Endothelial cell of hepatic sinusoid (primary cell): Measurements from ENCODE around the gene AP5Z1.
"Not testable (repeated sequence)": the region's sequence is repeated elsewhere in the genome, so short reads cannot be mapped to it uniquely, and the experiment has no call there.

Source experiments
- in situ Hi-C: cut with HindIII; loops from 2 replicates; pipeline ENCODE4 v1.10.0; 2017; ENCODE audit warnings: low sequenced_read_pairs

AP5Z1 gene

GRCh38 chr7:4800487-4800886 is 25.1 kb downstream of the AP5Z1 start:
- in situ Hi-C loops = no loop called here

DNA sequence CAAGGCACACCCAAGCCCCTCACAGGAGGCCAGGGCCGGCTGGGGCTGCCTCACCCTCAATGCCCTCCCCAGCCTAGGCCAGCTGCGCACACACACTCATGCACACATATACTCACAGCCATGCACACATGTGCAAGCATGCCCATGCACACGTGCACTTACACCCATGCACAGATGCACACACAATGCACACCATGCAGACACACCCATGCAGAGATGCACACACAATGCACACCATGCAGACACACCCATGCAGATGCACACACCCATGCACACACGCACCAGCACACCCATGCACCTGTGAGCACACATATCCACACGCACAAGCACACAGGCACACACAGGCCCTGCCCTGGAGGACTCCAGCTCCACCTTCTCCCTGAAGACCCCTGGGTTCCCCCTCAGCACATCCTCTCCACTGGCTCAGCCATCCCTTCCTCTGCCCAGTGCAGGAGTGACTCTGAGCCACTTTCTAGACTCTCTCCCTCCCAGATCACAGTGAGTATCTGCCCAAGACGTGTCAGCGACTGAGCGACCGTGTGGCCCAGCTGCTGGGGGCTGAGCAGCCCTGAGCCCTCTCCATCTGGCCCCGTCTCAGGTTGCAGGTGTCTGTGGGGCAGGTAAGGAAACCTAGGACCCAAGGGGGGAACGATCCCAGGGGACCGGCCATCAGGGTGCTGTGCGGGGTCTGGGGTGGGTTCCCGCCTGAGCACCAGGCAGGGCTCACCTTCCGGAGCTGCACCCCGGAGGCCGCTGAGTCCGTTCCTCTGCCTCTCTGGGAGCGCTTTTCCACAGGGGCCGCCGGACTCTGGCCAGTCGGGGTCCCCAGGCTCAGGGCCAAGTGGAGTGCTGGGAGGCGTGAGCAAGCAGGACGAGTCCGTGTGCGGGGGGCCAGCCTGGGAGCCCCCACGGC is 25.8 kb downstream of the AP5Z1 start:
- in situ Hi-C loops = no loop called here

DNA sequence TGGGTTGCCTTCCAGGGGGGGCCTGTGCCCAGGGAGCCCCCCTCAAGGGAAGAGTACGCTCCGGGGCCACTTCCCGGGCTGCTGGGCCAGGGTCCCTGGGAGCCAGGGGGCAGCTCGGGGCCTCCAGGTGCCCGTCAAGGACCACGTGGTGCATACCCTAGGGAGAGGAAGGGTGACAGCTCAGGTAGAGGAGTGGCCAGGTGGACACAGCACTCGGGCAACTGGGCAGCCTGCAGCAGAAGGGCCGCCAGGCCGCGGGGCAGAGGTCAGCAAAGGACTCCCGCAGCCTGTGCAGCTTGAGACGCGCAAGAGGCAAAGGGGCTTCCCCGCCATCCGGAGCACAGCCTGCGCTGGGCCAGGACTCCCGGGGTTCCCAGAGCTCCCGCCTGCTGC is 26.4 kb downstream of the AP5Z1 start:
- in situ Hi-C loops = no loop called here

- in situ Hi-C loops = not testable (repeated sequence)
These were observed 27.2 kb downstream of the AP5Z1 start for GRCh38 chr7:4802577-4802976.

DNA sequence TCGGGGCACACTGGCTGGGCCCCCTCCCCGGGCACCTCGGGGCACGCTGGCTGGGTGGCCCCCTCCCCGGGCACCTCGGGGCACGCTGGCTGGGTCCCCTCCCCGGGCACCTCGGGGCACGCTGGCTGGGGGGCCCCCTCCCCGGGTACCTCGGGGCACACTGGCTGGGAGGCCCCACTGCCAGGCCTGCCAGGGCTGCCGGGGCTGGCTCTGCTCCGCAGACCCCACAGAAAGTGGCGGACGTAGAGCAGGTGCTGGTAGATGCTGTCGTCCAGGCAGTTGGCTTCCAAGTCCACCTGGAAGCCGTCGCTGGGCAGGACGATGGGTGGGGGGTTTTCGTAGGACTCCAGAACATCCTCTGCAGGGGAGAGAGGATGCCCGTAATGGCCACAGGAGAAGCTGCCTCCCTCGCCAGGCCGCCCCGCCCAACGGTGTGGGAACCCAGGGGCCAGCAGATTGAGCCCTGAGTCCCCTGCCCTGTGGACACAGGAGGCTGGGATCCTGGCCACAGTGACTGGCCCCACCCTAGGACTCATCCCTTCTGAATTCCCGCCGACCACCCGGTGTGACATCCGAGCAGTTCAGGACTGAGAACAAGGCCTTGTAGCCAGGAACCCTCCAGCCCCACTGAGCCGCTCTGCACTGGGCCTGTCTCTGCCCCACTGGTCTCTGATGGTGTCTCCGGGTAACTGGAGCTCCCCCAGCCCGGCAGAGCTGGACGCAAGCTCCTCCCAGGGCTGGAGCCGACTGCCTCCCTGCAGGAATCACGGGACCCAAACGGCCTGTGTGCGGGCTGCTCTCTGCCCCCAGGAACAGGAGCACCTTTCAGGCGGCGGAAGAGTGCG is 28.2 kb downstream of the AP5Z1 start:
- in situ Hi-C loops = no loop called here

DNA sequence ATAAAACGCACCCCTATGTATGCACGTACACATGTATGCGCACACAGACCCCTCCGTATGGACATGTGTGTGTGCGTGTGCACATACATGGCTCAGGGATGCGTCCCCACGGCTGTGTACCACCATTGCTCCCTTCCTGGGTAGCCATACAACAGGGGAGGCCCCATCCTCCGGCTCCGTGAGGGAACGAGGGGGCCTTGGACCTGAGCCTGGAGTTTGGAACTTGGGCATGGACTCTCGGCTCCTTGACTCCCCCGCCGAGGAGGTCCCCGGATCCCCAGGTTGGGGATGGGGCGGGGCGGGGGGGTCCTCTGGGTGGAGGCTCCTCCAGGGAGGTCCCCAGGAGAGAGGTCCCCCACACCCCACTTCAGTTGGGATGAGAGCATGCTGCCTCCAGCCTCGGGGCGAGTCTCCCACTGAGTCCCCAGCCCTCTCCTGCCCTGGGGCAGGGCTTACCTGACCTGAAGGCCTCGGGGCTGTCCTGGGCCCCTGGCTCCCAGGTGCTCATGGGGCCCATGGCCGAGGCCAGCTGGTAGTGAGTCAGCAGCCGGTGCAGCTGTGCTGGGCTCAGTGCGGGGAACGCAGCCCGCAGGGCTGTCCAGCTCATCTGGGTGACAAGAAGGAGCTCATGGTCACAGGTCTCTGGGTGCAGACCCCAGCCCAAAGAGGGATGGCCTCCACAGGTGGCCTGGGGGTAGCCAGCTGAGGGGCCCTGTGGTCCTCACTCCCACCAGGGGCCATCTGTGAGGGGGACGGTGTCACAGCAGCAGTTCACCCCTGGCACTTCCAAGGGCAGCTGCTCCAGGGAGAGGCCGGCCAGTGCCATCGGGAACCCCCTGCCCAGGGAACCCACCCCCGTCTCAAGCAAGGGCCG is 29.9 kb downstream of the AP5Z1 start:
- in situ Hi-C loops = no loop called here

GRCh38 chr7:4805984-4806300 is 30.5 kb downstream of the AP5Z1 start:
- in situ Hi-C loops = no loop called here

- in situ Hi-C loops = no loop called here
These were observed 31.7 kb downstream of the AP5Z1 start for GRCh38 chr7:4806983-4807597.

DNA sequence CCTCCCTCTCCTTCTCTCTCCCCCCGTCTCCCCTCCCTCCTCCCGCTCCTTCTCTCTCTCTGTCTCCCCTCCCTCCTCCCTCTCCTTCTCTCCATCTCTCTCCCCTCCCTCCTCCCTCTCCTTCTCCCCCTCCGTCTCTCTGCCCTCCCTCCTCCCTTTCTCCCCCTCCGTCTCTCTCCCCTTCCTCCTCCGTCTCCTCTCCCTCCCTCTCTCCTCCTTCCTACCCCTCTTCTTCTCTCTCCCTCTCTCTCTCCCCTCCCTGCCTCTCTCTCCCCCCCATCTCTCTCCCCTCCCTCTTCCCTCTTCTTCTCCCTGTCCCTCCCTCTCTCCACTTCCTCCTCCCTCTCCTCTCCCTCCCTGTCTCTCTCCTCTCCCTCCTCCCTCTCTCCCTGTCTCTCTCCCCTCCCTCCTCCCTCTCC is 32.2 kb downstream of the AP5Z1 start:
- in situ Hi-C loops = no loop called here

- in situ Hi-C loops = no loop called here
These were observed 32.6 kb downstream of the AP5Z1 start for GRCh38 chr7:4808026-4808425.

GRCh38 chr7:4808565-4808964 is 33.1 kb downstream of the AP5Z1 start:
- in situ Hi-C loops = no loop called here

DNA sequence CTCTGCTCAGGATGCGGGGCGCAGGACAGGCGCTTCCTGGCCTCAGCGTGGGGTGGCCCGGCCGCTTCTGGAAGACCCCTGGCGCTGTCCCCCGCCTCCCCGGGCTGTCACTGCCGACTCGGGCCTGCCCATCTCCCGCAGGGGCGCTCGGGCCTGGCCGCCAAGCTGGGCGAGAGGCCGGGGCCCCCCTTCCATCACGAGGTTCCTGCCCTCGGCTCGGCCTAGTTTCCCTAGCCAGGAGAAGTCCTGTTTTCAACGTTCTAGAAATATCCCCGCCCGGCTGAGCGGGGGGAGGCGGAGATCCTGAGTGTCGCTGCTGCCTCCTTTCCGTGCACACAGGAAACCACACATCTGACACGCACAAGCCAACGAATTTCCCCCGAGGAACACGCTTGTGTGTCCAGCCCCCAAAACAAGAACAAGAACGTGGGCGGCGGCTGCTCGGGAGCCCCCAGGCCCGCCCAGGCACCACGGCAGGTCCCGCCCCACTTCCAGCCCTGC is 33.7 kb downstream of the AP5Z1 start:
- in situ Hi-C loops = no loop called here

GRCh38 chr7:4809666-4810065 is 34.2 kb downstream of the AP5Z1 start:
- in situ Hi-C loops = loop anchor here (10.0 kb wide), 1 partner anchor 75 kb away; the partner anchor contains the start of gene RADIL

DNA sequence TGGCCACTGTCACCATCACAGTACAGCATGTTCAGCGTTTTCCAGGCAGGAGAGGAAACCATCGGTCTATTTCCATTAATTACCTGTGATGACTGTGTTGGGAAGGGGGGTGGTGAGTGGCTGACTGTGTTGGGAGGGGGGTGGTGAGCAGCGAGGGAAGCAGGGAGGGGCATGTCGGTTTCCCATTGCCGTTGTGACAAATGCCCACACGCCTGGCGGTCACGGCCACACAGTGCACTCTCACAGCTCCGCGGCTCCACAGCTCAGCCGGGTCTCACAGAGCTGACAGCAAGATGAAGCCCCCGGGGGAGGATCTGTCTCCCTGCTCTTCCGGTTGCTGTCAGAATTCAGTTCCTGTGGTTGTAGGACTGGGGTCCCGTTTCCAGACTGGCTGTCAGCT is 39.0 kb downstream of the AP5Z1 start:
- in situ Hi-C loops = loop anchor here (10.0 kb wide), 1 partner anchor 70 kb away; the partner anchor contains the start of gene RADIL

- in situ Hi-C loops = loop anchor here (10.0 kb wide), 1 partner anchor 70 kb away; the partner anchor contains the start of gene RADIL
These were observed 39.7 kb downstream of the AP5Z1 start for GRCh38 chr7:4815121-4815520.

DNA sequence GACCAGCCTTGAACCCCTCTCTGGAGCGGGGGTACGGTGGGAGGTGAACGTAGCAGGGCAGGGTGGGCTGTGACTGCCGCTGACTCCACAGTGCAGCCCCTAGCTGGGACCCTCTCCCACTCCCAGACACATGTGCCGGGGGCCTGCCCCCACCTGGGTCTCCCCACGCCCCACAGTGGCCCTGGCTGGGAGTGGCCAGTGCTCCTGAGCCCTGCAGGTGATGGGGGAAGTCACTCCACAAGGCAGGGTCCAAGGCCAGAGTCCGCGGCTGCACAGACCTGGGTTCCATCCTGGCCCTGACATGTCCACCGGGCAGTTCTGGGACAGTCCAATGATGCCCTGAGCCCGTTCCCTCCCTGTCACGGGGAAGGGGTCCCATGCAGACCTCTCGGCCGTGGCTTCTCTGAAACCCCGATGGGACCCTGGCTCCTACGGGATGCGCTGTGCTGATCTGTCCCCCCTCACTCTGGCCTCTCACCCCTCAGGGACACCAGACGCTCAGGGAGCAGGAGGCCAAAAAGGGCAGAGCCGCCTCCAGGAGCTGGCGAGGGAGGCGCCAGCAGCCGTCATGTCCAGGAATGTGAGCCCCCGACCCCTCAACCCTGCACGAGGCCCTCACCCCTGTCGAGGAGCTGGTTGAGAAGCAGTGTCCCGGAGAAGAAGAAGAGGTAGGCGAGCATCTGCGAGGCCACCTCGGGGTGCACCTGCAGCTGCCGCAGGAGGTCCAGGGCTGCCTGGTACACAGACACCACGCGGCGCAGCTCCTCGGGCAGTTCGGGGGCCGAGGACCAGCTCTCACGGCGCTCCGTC is 40.4 kb downstream of the AP5Z1 start:
- in situ Hi-C loops = loop anchor here (10.0 kb wide), 1 partner anchor 69 kb away; the partner anchor contains the start of gene RADIL

DNA sequence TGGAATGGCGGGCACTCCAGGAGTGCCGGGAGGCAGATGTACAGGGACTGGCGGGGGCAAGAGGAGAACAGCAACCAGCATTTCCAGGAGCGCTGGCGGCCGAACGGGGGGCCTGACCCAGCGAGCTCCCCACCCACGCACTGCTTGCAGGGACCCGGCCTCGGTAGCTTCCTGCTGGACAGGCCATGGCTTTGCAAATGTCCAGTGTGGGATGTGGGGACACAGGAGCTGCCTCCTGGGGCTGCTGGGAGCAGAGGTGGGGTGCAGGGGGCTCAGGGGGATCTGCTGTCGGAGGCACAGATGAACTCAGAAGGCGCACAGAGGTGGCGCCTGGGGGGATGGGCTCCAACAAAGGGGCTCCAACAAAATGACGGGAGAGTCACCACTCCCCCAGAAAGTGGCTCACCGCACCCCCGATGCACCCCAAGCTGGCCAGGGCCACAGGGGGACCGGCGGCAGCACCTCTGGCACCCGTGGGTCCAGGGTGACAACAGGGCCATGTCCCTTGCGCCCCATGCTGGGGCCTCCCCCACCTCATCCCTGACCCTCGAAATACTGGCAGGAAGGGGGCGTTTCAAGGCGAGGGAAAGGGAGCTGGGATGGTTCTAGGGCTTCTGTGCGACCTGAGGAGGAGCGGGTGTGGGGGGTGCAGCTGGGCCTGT is 41.1 kb downstream of the AP5Z1 start:
- in situ Hi-C loops = loop anchor here (10.0 kb wide), 1 partner anchor 68 kb away; the partner anchor contains the start of gene RADIL

- in situ Hi-C loops = loop anchor here (10.0 kb wide), 1 partner anchor 67 kb away; the partner anchor contains the start of gene RADIL
These were observed 41.9 kb downstream of the AP5Z1 start for GRCh38 chr7:4817178-4817901.
